AG09309 (cell line): ENCODE measurements around the gene ADGRG1.

Source experiments
- DNase-seq: peaks from one replicate; pipeline ENCODE4 v3.0.0-alpha.2; 2010; ENCODE audit warnings: low read depth
- H3K4me3 ChIP-seq: 2 replicates; pipeline ENCODE4 v1.5.1; 2011; ENCODE audit warnings: mild to moderate bottlenecking, low read depth, low read length, moderate library complexity; ENCODE audit not compliant: control insufficient read depth
- CTCF ChIP-seq: IDR thresholded peaks from 2 replicates; pipeline ENCODE4 v1.5.1; 2011; ENCODE audit warnings: mild to moderate bottlenecking, low read depth, low read length, inconsistent platforms; ENCODE audit not compliant: insufficient read depth, control insufficient read depth; ENCODE audit errors: missing control alignments

Gene ADGRG1

GRCh38 chr16:57611181-57611580 lies 17.2 kb upstream of the ADGRG1 start:
- no peak overlapping the region for H3K4me3 ChIP-seq
- no peak for TF ChIP-seq CTCF
- no peak for DNase-seq

GRCh38 chr16:57611706-57612105 lies 16.7 kb upstream of the ADGRG1 start:
- no peak overlapping the region for H3K4me3 ChIP-seq
- no peak for DNase-seq

GRCh38 chr16:57612494-57612893 lies 15.9 kb upstream of the ADGRG1 start:
- no peak for DNase-seq
- no peak for TF ChIP-seq CTCF
- H3K4me3 ChIP-seq: no peak overlapping the region

More at GRCh38 chr16:57611706-57612105, 16.7 kb upstream of the ADGRG1 start:
- no peak for TF ChIP-seq CTCF

GRCh38 chr16:57613514-57613913 lies 14.9 kb upstream of the ADGRG1 start:
- DNase-seq: no peak
- H3K4me3 ChIP-seq: no peak overlapping the region
- TF ChIP-seq CTCF: no peak

GRCh38 chr16:57614536-57614935 lies 13.9 kb upstream of the ADGRG1 start:
- no peak overlapping the region for H3K4me3 ChIP-seq
- TF ChIP-seq CTCF: no peak
- no peak for DNase-seq

GRCh38 chr16:57614944-57615343 lies 13.5 kb upstream of the ADGRG1 start:
- no peak for TF ChIP-seq CTCF
- DNase-seq: no peak
- H3K4me3 ChIP-seq: no peak overlapping the region

GRCh38 chr16:57615813-57616212 lies 12.6 kb upstream of the ADGRG1 start:
- no peak for DNase-seq
- no peak overlapping the region for H3K4me3 ChIP-seq
- no peak for TF ChIP-seq CTCF
